GM18519 (cell line): ENCODE results near the gene KIF7.

Source experiments
- ATAC-seq: cut with Tn5 transposase; IDR thresholded peaks from one replicate; pipeline ENCODE4 v1.9.1; 2021; ENCODE audit warnings: mild to moderate bottlenecking, moderate library complexity; ENCODE audit not compliant: unreplicated experiment, low FRiP score

KIF7 gene

GRCh38 chr15:89652131-89652530 is 3.1 kb downstream of the KIF7 start:
- no peak for ATAC-seq

- ATAC-seq = no peak
These were observed 5.6 kb downstream of the KIF7 start for GRCh38 chr15:89649716-89650115.

- ATAC-seq = no peak
These were observed 6.1 kb downstream of the KIF7 start for GRCh38 chr15:89649013-89649625.

- no peak for ATAC-seq
These were observed 6.9 kb downstream of the KIF7 start for GRCh38 chr15:89648106-89649012.

- ATAC-seq = no peak
These were observed 7.9 kb downstream of the KIF7 start for GRCh38 chr15:89647191-89647851.

GRCh38 chr15:89646416-89647141 is 8.7 kb downstream of the KIF7 start:
- ATAC-seq = no peak

- no peak for ATAC-seq
These were observed 9.6 kb downstream of the KIF7 start for GRCh38 chr15:89645680-89646079.

GRCh38 chr15:89642106-89642505 is 13.2 kb downstream of the KIF7 start:
- ATAC-seq = no peak

GRCh38 chr15:89641053-89641452 is 14.2 kb downstream of the KIF7 start:
- ATAC-seq = no peak

GRCh38 chr15:89640245-89640644 is 15.0 kb downstream of the KIF7 start:
- no peak for ATAC-seq

- ATAC-seq = no peak
These were observed 21.7 kb downstream of the KIF7 start for GRCh38 chr15:89633585-89633984.

- no peak for ATAC-seq
These were observed 22.5 kb downstream of the KIF7 start for GRCh38 chr15:89632563-89633430.

GRCh38 chr15:89631902-89632264 is 23.4 kb downstream of the KIF7 start:
- no peak for ATAC-seq

GRCh38 chr15:89630974-89631901 is 24.0 kb downstream of the KIF7 start:
- no peak for ATAC-seq

GRCh38 chr15:89630260-89630659 is 25.0 kb downstream of the KIF7 start:
- ATAC-seq = no peak

GRCh38 chr15:89629829-89630228 is 25.4 kb downstream of the KIF7 start:
- no peak for ATAC-seq

GRCh38 chr15:89628806-89629715 is 26.2 kb downstream of the KIF7 start:
- no peak for ATAC-seq

GRCh38 chr15:89628301-89628700 is 27.0 kb downstream of the KIF7 start:
- no peak for ATAC-seq
